HUDEP-2 (cell line): ENCODE results near the gene CTSO.
A peak's percentile ranks its signal among the peaks of the same experiment; 100 is the strongest.
"Not testable (repeated sequence)": the region's sequence is repeated elsewhere in the genome, so short reads cannot be mapped to it uniquely, and the experiment has no call there.

Experiments
- DNase-seq, 76 experiments: peaks; one replicate each; lab custom pipeline; 2025; ENCODE audit not compliant: unreplicated experiment in 76 of 76; lab: John Stamatoyannopoulos, UW

CTSO gene

DNA sequence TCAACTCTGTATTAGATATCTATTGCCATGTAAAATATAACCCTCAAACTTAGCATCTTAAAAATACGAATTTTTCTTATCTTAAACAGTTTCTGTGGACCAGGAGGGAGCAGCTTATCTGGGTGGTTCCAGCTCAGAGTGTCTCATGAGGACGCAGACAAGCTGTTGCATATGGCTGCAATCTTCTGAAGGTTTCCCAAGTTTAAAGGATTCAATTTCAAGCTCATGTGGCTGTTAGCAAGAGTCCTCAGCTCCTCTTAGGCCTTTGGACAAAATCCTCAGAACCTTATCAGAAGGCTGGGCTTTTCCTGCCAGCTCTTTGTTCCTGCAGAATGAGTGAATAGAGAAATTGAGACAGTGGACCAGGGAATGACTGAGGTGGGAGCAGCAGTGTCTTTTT lies 2.8 kb upstream of the CTSO start:
- peak in 9 of 76 experiments; percentile 1 to 27 (median 8) for DNase-seq

DNA sequence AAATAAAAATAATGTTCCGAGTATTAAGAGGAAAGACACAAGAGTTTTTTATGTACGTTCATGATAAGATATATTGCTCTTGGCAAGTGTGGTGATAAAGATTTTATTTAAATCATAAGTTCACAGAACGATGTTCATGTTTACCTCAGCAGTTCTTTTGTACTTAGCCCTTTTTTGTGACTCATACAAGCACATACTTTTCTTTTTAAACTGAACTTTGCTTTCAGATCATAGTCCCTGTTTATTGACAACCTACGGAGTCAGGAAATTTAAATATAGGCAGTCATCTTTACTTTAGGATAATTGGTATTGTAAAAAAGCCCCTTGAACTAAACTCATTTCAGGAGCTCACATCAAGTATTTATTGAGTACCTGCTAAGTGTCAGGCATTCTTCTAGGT lies 1.3 kb upstream of the CTSO start:
- DNase-seq, result no peak

DNA sequence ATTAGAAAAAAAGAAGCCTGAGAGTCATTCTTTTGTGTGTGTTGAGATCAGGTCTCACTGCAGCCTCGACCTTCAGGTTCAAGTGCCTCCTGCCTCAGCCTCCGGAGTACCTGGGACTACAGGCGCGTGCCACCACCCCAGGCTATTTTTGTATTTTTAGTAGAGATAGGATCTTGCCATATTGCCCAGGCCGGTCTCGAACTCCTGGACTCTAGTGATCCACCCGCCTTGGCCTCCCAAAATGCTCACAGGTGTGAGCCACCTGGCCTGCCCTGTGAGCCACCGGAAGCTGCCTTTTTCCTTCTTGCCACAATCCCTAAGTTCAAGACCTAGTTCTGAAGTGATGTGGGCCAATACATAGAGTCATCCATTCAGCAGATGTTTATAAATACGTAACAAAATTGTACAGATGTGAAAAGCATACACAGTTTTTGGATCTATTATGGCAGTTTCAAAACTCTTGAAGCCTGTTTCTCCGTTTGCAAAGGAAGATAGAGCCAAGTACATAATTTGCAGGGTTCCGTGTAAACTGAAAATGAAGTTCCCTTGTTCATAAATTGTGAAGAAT lies 536 bp upstream of the CTSO start:
- DNase-seq, result no peak

DNA sequence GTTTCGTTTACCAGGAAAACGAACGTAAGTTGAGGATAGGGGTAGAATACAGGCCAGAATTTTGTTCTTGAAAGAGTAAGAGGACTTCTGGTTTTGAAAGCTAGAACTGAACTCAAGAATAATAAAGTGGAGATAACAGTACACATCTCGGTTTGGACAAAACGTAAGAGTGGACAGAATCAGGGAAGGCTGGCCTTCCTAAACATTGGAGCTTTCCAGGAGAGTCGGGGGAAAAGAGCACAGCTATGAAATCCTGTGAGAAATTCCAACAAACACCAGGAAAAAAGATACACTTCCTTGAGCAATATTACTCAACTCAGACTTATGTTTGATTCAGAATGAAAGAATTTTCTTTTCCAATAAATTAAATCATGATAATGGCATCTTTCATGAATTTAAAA lies 1.2 kb downstream of the CTSO start:
- no peak for DNase-seq

DNA sequence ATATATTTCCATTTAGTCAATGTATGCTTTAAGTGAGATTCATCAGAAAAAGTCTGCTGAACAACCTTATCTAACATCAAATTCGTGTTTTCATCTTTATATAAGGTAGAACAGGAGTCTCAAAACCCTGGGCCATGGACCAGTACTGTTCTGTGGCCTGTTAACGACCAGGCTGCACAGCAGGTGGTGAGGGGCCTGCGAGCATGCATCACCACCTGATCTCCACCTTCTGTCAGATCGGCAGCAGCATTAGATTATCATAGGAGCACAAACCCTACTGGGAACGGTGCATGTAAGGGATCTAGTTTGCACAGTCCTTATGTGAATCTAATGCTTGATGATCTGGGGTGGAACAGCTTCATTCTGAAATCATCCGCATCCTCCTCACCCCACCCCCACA lies 3.2 kb downstream of the CTSO start:
- DNase-seq, result no peak

DNA sequence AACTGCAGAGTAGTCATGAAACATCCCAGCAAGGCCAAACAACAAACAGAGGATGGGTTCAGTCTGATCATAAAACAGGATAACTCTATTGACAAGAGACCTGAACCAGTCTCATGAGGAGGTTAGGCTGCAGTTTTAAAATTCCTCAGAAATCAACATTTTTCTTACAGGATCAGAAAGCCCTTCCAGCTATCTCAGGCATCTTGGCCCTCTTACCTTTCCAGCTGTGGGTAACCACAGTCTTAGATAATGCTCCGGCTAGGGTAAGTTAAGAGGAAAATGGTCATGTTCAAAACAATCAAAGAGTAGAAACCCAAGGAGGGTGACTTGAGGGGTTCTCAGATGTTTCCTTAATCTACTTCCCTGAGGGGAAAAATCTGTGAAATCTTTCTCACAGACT lies 5.1 kb downstream of the CTSO start:
- no peak for DNase-seq

DNA sequence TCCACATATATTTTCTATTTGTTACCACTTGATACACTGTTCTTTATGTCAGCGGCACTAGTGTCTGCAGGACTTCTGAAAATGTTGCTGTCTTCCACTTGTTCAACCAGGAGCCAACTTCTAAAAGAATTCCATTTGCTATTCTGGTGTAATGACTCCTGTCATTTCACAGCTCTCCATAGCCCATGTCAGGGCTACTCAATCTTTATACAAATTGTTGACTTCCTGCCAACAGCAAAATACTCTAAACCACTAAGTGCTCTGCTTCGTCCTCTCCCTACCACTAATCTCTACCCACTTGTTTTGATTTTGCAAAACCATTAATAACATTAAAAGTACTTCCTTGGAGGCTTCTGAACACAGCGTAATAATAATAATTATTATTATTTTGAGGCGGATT lies 7.2 kb downstream of the CTSO start:
- no peak for DNase-seq

DNA sequence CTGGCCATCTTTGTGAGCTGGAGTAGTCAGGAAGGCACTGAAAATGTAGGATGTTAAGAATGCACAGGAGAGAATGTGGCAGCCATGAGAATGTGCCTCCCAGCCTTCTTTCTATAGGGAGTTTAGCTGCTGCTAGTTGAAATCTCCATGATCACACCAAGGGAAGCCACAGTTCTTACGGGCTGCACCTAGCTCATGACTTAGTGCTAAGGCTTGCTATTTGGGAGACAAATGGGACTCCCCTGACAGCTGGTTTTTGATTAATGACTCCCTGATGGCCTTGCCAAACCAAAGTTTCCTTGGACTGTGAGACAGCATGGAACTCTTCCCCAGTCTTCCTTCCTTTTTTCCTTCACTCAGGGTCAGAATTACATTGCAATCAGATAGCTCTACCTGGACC lies 9.2 kb downstream of the CTSO start:
- DNase-seq, result no peak

DNA sequence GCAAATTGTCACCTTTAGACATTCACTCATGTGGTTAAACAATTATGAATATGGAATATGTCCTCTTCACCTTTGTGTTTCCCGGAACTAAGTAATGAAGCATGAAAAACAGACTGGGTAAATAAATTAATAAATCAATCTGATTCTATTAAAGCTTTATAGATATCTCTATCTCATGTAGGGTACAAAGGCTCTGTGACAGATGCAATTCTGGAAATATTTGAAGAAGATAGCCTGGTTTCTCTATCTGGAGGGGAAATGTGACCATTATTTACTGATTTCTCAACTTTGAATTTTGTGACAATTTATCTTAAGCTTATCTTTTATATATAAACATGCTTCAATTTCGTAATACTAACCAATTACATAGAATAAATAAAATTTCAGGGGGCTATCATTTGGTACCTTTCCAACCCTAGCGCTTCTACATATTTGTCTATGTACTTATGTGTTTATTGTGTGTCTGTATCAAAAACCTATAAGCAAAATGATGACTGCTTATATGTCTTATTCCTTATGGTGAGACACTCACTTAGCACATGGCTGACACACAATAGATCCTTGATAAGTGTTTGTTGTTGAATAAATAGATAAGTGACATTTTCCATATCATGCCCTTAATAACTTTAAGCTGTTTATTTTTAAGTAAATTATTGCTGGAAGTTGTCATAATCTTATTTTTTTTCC lies 9.9 kb downstream of the CTSO start:
- no peak for DNase-seq

DNA sequence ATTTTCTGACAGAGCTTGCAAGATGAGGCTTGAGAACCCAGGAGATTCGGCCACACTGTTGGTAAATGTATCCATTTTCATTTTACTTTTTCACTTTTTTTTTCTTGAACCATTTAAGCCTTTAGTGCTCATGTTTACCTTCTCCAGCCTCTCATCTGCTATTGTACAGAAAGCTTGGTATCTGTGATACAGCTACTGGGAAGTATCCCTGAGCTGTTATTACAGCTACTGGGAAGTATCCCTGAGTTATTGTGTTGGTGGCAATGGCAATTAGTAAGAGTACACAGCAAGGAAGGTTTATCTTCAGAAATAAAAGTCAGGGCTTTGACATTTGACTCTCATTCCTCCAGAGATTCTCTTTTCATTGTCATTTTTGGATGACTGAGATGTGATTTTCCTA lies 11.8 kb downstream of the CTSO start:
- no peak for DNase-seq

DNA sequence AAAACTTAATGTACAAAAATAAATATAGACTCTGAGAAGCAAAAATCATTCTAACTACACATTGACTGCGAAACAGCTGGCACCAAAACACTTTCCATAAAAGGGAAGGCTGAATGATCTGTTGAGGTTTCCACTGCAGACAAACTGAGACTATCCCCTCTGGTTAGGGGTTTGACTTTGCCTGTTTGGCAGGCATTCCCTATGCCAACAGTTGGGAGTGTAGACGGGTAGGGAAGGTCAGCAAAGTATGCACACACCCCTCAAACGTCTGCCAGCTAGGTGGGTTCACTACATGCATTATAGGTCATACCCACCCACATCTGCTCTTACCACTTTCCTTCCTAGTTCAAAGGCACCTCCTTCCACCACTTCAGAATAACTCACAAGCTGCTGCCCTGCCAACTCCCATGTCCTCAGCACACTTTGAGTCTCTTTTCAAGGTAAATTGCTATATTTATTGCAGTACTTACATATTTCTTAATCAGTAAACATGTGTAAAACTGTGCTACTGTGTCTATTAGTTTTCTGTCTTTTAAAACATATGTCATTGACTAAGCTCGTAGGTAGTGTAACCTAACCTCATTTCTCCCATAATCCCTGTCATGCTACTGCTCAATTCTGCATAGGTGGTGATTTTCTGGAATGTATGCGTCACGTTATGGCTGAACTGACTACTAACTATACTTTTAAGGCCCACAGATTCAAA lies 12.4 kb downstream of the CTSO start:
- no peak for DNase-seq

DNA sequence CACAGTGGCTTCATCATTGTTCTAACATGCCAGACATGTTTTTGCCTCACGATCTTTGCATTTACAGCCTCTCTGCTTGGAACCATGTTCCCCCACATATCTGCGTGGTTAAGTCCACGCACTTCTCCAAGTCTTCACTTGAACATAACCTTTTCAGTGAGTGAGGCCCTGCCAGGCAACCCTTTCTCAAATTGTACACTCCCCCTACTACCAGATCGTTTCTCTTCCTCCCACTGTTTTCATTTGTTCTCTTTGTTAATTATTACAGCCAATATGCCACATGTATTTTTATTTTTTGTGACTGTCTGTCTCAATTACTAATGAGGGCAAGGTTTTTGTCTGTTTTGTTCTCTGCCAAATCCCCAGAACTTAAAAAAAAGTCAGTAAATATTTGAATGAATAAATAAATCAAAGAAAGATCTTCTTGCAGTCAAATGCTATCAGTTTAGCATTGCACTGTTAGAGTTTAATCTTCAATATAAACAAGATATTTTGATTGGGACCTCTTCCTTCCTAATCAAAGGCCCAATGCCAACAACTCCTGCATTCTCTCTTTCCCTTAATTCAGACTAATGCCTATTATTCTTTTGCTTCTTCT lies 18.2 kb downstream of the CTSO start:
- DNase-seq, result no peak

DNA sequence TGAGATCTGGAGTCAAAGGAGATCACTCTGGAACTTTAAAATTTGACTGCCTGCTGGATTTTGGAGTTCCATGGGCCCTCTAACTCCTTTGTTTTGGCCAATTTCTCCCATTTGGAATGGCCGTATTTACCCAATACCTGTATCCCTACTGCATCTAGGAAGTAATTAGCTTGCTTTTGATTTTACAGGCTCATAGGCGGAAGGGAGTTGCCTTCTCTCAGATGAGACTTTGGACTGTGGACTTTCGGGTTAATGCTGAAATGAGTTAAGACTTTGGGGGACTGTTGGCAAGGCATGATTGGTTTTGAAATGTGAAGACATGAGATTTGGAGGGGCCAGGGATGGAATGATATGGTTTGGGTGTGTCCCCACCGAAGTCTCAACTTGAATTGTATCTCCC lies 19.0 kb downstream of the CTSO start:
- DNase-seq, result not testable (repeated sequence)

DNA sequence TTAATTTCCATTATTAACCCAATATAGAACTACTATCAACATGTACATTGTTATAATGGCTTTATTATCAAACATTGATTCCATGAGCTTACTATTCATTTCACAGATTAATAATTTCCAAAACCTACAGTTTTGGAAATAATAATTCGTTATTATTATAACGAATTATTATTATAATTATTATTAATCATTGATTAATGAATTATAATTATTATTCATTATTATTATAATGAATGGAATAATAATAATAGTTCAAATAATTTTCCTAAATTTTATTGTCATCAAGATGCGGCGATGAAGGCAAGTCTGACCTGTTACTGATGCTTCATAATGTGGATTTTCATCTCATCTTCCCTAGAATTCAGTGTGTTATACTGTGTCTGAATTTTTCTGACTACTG lies 22.0 kb downstream of the CTSO start:
- no peak for DNase-seq

DNA sequence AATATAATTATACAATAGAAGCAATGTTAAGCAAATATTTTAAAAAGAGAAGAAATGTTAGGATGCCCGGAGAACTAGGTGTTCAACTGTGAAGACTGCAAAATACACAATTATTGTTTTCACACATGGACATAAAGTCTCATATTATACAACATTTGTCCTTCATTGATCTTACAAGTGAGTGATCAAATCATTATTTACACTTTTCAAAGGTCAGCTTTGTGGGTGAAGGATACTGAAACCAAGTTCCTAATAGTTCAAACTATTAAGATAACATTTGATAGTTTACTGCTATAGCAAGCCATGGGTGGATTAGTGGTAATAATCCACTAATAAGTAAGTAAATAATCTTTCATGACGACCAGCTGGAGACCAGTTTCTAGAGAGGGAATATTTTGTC lies 23.3 kb downstream of the CTSO start:
- no peak for DNase-seq

DNA sequence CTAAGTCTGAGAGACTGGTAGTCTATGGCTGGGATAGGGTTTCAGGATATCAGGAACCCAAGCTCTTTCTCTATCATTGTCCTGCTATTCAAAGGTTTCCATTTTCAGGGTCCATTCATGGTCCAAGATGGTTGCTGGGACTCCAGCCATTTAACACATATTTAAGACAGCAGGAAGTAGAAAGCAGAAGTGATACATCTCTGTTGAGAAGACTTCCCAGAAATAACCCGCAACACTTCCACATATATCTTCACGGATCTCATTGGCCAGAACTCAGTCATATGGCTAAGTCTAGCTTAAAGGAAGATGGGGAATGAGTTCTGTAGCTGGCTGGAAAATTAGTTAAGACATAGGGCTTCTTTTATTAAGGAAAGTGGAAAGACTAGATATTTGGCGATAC lies 23.8 kb downstream of the CTSO start:
- no peak for DNase-seq

DNA sequence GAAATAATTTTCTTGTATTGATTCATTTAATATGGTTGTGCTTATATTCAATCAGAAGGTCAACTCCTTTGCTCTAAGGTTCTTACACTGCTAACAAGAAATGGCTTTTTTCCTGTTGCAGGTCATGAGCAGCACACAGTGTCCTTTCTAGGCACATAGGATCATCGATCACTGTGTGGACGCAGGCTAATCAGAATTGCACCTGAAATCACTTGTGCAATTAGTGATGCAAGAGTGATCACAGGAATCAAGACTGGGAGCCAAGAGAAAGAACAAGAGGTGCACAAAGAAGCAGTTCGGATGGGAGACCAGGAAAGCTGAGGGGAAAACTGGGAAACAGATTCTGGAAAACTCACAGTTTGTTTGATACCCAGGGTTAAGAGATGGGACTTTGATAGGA lies 29.0 kb downstream of the CTSO start:
- no peak for DNase-seq

DNA sequence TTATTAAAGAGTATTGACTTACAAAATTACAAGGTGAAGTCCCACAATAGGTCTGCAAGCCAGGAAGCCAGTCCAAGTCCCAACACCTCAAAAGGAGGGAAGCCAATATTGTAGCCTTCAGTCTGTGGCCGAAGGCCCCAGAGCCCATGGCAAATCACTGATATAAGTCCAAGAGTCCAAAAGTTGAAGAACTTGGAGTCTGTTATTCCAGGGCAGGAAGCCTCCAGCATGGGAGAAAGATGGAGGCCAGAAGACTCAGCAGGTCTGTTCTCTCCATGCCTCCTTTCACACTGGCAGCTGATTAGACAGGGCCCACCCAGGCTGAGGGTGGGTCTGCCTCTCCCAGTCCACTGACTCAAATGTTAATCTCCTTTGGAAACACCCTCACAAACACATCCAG lies 32.1 kb downstream of the CTSO start:
- DNase-seq, result no peak

DNA sequence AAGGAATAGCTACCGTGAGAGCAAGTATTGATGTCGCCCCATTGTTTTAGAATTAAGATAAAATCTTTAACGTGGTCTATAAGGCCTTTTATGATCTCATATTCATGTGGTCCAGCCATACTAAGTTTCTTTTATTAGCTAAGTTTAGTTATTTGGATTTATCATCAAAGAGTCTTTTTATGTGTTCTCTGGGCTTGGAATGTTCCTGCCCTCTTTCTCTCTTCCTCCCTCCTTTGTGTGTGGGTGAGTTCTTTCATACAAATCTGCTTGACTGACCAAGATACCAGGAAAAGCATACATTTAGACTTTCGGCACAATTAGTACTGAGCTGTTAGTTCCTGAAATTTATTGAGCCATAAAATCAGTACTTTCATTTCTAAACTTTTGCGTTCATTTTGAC lies 38.9 kb downstream of the CTSO start:
- DNase-seq, result no peak

DNA sequence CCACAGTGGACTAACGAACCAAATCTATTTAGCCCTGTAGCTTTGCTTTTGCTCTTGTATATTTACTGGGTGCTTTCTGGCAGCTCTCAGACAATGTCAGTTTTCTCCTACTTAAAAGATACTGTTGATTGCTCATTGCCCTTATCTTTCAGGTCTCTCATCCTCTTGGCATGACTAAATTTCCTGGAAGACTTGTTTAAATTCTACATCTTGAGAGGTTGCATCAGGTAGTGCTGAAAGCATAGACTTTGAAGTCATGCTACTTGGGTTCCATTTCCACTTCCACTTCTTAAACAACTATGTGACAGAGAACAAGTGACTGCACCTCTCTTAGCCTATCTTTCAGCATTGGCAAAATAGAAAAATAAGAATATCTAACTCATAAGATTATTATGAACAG lies 41.8 kb downstream of the CTSO start:
- DNase-seq, result no peak

DNA sequence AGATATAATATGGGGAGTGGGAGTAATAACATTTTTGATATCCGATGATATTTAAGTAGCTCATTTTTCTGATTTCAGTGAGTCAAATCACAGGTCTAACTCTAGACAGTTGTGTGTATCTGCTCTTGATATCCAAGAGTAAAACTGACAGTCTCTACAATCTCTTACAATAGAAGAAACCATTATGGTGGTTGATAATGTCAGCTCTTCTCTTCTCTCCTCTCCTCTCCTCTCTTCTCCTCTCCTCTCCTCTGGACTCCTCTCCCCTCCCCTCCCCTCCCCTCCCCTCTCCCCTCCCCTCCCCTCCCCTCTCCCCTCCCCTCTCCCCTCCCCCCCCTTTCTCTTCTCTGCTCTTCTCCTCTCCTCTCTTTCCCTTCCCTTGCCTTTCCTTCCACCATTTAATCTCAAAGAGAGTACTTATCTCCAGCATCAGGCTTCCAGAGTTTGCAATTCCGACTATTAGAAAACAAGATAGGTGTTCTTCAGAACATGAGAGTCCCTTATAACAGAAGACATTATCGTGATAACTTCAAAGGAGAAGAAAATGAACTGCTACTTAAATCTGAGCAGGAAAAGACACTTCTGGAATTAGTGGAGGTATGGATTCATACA lies 43.9 kb downstream of the CTSO start:
- DNase-seq, result no peak
